ENCODE data around the gene ZDHHC13.
"Not testable (repeated sequence)": the region's sequence is repeated elsewhere in the genome, so short reads cannot be mapped to it uniquely, and the experiment has no call there.

Gene ZDHHC13

GRCh38 chr11:19121646-19122045, 4.7 kb downstream of the ZDHHC13 start:
- no peak overlapping the region for H3K27ac ChIP-seq
- POLR2A ChIA-PET (ENCODE audit: low non-redundant PET) = no interaction called here
- TF ChIP-seq, protein P1, sequence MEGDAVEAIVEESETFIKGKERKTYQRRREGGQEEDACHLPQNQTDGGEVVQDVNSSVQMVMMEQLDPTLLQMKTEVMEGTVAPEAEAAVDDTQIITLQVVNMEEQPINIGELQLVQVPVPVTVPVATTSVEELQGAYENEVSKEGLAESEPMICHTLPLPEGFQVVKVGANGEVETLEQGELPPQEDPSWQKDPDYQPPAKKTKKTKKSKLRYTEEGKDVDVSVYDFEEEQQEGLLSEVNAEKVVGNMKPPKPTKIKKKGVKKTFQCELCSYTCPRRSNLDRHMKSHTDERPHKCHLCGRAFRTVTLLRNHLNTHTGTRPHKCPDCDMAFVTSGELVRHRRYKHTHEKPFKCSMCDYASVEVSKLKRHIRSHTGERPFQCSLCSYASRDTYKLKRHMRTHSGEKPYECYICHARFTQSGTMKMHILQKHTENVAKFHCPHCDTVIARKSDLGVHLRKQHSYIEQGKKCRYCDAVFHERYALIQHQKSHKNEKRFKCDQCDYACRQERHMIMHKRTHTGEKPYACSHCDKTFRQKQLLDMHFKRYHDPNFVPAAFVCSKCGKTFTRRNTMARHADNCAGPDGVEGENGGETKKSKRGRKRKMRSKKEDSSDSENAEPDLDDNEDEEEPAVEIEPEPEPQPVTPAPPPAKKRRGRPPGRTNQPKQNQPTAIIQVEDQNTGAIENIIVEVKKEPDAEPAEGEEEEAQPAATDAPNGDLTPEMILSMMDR (conservative IDR thresholded peaks at IDR 0.05; ENCODE audit: low read depth) = no peak
- CTCF ChIA-PET = interaction anchor here (0.8 to 1.0 kb wide), 2 partner anchors 32 to 45 kb away, joined by 3 to 5 read pairs; no protein-coding TSS in a partner anchor
- no peak for DNase-seq (ENCODE audit: low spot score)

DNA sequence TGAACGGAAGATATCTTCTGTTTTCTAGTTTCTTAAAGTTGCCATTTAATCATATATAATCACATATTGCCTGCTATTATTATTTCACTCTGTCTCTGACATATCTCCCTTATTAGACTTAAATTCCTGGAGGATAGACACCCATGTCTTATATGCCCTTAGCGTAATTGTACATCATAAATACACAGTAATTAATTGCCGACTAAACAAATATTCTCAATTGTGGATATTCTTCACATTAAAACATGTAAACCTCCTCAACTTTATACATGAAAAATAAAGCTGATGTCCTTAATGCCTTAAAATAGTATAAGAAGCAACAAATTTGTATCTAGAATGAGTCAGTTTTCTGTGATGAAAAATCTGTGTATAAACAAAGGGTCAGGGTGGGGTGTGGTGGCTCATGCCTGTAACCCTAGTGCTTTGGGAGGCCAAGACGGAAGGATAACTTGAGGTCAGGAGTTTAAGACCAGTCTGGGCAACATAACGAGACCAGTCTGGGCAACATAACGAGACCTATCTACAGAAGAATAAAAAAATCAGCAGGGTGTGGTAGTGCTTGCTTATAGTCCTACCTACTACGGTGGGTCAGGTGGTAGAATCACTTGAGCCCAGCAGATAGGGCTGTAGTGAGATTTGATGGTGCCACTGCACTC, 6.1 kb downstream of the ZDHHC13 start:
- ChIA-PET POLR2A (ENCODE audit: low non-redundant PET) (no interaction called here), CTCF (interaction anchor here (1.2 kb wide), 1 partner anchor 45 kb away, joined by 4 read pairs; no protein-coding TSS in a partner anchor)
- TF ChIP-seq, protein P1 (conservative IDR thresholded peaks at IDR 0.05; ENCODE audit: low read depth) = no peak
- DNase-seq (ENCODE audit: low spot score) = no peak
- no peak overlapping the region for H3K27ac ChIP-seq

DNA sequence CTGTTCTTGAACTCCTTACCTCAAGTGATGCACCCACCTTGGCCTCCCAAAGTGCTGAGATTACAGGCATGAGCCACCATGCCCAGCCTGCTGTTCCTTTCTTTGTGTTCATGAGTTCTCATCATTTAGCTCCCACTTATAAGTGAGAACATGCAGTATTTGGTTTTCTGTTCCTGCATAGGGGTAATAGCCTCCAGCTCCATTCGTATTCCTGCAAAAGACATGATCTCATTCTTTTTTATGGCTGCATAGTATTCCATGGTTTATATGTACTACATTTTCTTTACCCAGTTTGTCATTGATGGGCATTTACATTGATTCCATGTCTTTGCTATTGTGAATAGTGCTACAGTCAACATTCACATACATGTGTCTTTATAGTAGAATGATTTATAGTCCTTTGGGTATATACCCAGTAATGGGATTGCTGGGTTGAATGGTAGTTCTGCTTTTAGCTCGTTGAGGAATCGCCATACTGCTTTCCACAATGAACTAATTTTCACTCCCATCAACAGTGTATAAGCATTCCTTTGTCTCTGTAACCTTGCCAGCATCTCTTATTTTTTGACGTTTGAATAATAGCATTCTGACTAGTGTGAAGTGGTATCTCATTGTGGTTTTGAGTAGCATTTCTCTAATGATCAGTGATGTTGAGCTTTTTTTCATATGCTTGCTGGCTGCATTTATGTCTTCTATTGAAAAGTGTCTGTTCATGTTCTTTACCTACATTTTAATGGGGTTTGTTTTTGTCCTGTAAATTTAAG, 9.8 kb downstream of the ZDHHC13 start:
- CTCF ChIA-PET = interaction anchor here (0.6 to 1.2 kb wide), 2 partner anchors 56 to 474 kb away, joined by 3 to 6 read pairs; no protein-coding TSS in a partner anchor
- H3K27ac ChIP-seq; DNase-seq (ENCODE audit: low spot score); POLR2A ChIA-PET (ENCODE audit: low non-redundant PET): not testable (repeated sequence)

- no peak overlapping the region for H3K27ac ChIP-seq
- ChIA-PET CTCF (no interaction called here), POLR2A (ENCODE audit: low non-redundant PET) (no interaction called here)
- TF ChIP-seq, protein P1 (conservative IDR thresholded peaks at IDR 0.05; ENCODE audit: low read depth) = no peak
- DNase-seq (ENCODE audit: low spot score) = no peak
Observed at GRCh38 chr11:19134004-19134403, 17.0 kb downstream of the ZDHHC13 start.

DNA sequence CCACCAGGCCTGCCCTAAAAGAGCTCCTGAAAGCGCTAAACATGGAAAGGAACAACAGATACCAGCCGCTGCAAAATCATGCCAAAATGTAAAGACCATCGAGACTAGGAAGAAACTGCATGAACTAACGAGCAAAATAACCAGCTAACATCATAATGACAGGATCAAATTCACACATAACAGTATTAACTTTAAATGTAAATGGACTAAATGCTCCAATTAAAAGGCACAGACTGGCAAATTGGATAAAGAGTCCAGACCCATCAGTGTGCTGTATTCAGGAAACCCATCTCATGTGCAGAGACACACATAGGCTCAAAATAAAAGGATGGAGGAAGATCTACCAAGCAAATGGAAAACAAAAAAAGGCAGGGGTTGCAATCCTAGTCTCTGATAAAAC, 19.9 kb downstream of the ZDHHC13 start:
- DNase-seq (ENCODE audit: low spot score); H3K27ac ChIP-seq; POLR2A ChIA-PET (ENCODE audit: low non-redundant PET); CTCF ChIA-PET: not testable (repeated sequence)

GRCh38 chr11:19145319-19145718, 28.4 kb downstream of the ZDHHC13 start:
- TF ChIP-seq, protein P1 (conservative IDR thresholded peaks at IDR 0.05; ENCODE audit: low read depth) = no peak
- POLR2A ChIA-PET (ENCODE audit: low non-redundant PET) = no interaction called here
- DNase-seq (ENCODE audit: low spot score) = no peak
- CTCF ChIA-PET = interaction anchor here (0.6 to 0.8 kb wide), 2 partner anchors 10 to 74 kb away, joined by 3 to 5 read pairs; no protein-coding TSS in a partner anchor
- no peak overlapping the region for H3K27ac ChIP-seq

GRCh38 chr11:19156892-19157291, 39.9 kb downstream of the ZDHHC13 start:
- ChIA-PET CTCF (no interaction called here), POLR2A (ENCODE audit: low non-redundant PET) (no interaction called here)
- TF ChIP-seq, protein P1 (conservative IDR thresholded peaks at IDR 0.05; ENCODE audit: low read depth) = no peak
- no peak overlapping the region for H3K27ac ChIP-seq
- DNase-seq (ENCODE audit: low spot score) = no peak
